WTC11 (cell line): Measurements from ENCODE around the gene NTRK3. TPM values are rescaled to one million over a fixed set of nuclear protein-coding genes. Genes with fewer than 3 reads are reported as not detected.

Experiments
- ATAC-seq: fragments of 200-7000 bp; cut with Tn5 transposase; 2 replicates; pipeline ENCODE4 v1.10.0; 2021; ENCODE audit warnings: mild to moderate bottlenecking, moderate library complexity
- CTCF ChIA-PET: fragments of 300-600 bp; sonication (Branson Sonifier 250); formaldehyde crosslinking; loops from one replicate; lab custom pipeline; 2021; ENCODE audit warnings: antibody characterized with exemption; lab: Charles Lee
- POLR2A ChIA-PET: fragments of 350-600 bp; sonication (Branson Sonifier 250); formaldehyde crosslinking; loops from one replicate; lab custom pipeline; 2021; ENCODE audit warnings: antibody characterized with exemption; lab: Charles Lee
- DNase-seq: peaks from one replicate; pipeline ENCODE4 v3.0.0; 2021; ENCODE audit warnings: low spot score
- H3K27ac Mint-ChIP-seq: 2 replicates; pipeline ENCODE4 v1.8.0; 2021; ENCODE audit warnings: mixed read lengths
- H3K27me3 Mint-ChIP-seq: 2 replicates; pipeline ENCODE4 v1.8.0; 2021; ENCODE audit warnings: low read depth, mild to moderate bottlenecking, moderate library complexity, mixed read lengths
- H3K36me3 Mint-ChIP-seq: 2 replicates; pipeline ENCODE4 v1.8.0; 2021; ENCODE audit warnings: mixed read lengths
- H3K4me1 Mint-ChIP-seq: 2 replicates; pipeline ENCODE4 v1.8.0; 2022; ENCODE audit warnings: mixed read lengths
- H3K4me3 Mint-ChIP-seq: 2 replicates; pipeline ENCODE4 v1.8.0; 2021; ENCODE audit warnings: mild to moderate bottlenecking, moderate library complexity, mixed read lengths
- H3K9me3 Mint-ChIP-seq: 2 replicates; pipeline ENCODE4 v1.8.0; 2021; ENCODE audit warnings: mixed read lengths
- AFF4 ChIP-seq: sonication (generic); formaldehyde crosslinking; IDR thresholded peaks from 2 replicates; pipeline ENCODE4 v1.8.1; 2023; ENCODE audit warnings: mild to moderate bottlenecking, missing genetic modification reagents, borderline replicate concordance
- ATF1 ChIP-seq: sonication (generic); formaldehyde crosslinking; IDR thresholded peaks from 2 replicates; pipeline ENCODE4 v1.8.1; 2023; ENCODE audit warnings: mild to moderate bottlenecking, moderate library complexity, missing genetic modification reagents
- ATF6 ChIP-seq: sonication (generic); formaldehyde crosslinking; IDR thresholded peaks from 2 replicates; pipeline ENCODE4 v1.8.1; 2023; ENCODE audit warnings: mild to moderate bottlenecking, missing genetic modification reagents
- E2F1 ChIP-seq: sonication (generic); formaldehyde crosslinking; IDR thresholded peaks from 2 replicates; pipeline ENCODE4 v1.8.0; 2022; ENCODE audit warnings: mild to moderate bottlenecking, missing genetic modification reagents
- FOXP4 ChIP-seq: sonication (generic); formaldehyde crosslinking; IDR thresholded peaks from 2 replicates; pipeline ENCODE4 v1.8.0; 2022; ENCODE audit warnings: mild to moderate bottlenecking, missing genetic modification reagents
- IRF1 ChIP-seq: sonication (generic); formaldehyde crosslinking; IDR thresholded peaks from 2 replicates; pipeline ENCODE4 v1.8.0; 2023; ENCODE audit warnings: missing genetic modification reagents
- MAX ChIP-seq: sonication (generic); formaldehyde crosslinking; IDR thresholded peaks from 2 replicates; pipeline ENCODE4 v1.8.0; 2022; ENCODE audit warnings: mild to moderate bottlenecking, missing genetic modification reagents
- PREB ChIP-seq: sonication (generic); formaldehyde crosslinking; IDR thresholded peaks from 2 replicates; pipeline ENCODE4 v1.8.1; 2022; ENCODE audit warnings: mild to moderate bottlenecking, missing genetic modification reagents, moderate library complexity, borderline replicate concordance
- SP1 ChIP-seq: sonication (generic); formaldehyde crosslinking; conservative IDR thresholded peaks from 2 replicates; pipeline ENCODE4 v1.8.1; 2022; ENCODE audit warnings: missing genetic modification reagents
- ZNF425 ChIP-seq: fragments of 250-450 bp; sonication (Bioruptor Pico); conservative IDR thresholded peaks from 2 replicates; pipeline ENCODE4 v1.9.0; 2021; ENCODE audit warnings: mild to moderate bottlenecking
- total RNA-seq: library from RNA; stranded (reverse); gene quantifications from 3 replicates; pipeline ENCODE4 v1.2.3, GENCODE V29; 2021

NTRK3 gene
- total RNA-seq, 1 experiment from 2014 or later = 12.3 TPM

- ChIA-PET CTCF (no interaction called here), POLR2A (no interaction called here)
- Mint-ChIP-seq H3K9me3 (peaks cover 14% of the 10 kb centered on the region; the same call in 1 of the 2 replicates), H3K36me3 (no peaks in the 10 kb centered on the region), H3K4me3 (no peak overlapping the region), H3K4me1 (no peaks in the 10 kb centered on the region), H3K27ac (no peak overlapping the region), H3K27me3 (no peaks in the 10 kb centered on the region)
- no peak for DNase-seq
- no peak for ATAC-seq
- no peak for TF ChIP-seq ZNF425 (CRISPR knock-in tag)
- TF ChIP-seq IRF1 = no peak
- no peak for TF ChIP-seq MAX (CRISPR knock-in tag)
- no peak for TF ChIP-seq AFF4
- TF ChIP-seq FOXP4 (CRISPR knock-in tag) = no peak
- TF ChIP-seq SP1 (CRISPR knock-in tag) = no peak
- no peak for TF ChIP-seq ATF6 (CRISPR knock-in tag)
- no peak for TF ChIP-seq ATF1 (CRISPR knock-in tag)
- TF ChIP-seq PREB (CRISPR knock-in tag) = no peak
- no peak for TF ChIP-seq E2F1
Measured at GRCh38 chr15:87976552-87976951, 280.0 kb downstream of the NTRK3 start.
